ENCODE results near the gene NRP1.
"Not testable (repeated sequence)": the region's sequence is repeated elsewhere in the genome, so short reads cannot be mapped to it uniquely, and the experiment has no call there.

Gene NRP1

DNA sequence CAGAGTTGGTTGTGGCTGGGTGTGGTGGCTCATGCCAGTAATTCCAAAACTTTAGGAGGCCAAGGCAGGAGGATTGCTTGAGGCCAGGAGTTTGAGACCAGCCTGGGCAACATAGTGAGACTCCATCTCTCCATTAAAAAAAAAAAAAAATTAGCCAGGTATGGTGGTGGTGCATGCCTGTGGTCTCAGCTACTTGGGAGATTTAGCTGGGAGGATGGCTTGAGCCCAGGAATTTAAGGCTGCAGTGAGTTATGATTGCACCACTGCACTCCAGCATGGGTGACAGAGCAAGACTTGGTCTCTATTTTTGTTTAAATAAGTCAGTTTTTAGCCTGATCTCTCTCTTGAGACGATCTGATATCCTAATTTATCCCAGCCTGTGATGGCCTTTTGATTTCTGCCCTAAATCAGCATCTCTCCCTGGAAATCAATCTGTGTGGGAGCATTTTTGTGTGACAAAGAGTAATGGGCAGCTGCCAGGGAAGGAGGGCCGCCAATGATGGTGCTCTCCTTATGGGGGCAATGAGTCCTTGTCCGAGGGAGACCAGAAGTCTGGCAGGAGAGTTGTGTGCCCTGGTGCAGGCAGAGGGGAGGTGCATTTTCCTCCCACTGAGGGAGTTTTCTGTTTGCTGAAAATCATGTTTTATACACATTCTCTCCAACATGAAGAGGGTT is 111.0 kb downstream of the NRP1 start:
- H3K27me3 ChIP-seq (replicated peaks in 2 of 5; ENCODE audit: control insufficient read depth in 4 of 5, insufficient read depth in 5 of 5, low read length in 4 of 5): no peaks in the 10 kb centered on the region
- no peak for DNase-seq
- H3K36me3 ChIP-seq (ENCODE audit: control insufficient read depth in 4 of 4, insufficient read depth in 4 of 4, low read length in 3 of 4): no peaks in the 10 kb centered on the region
- no peak overlapping the region for H3K27ac ChIP-seq (ENCODE audit: insufficient read depth in 1 of 2, low read depth in 1 of 2, low read length in 2 of 2, poor library complexity in 1 of 2, severe bottlenecking in 2 of 2)
- H3K4me3 ChIP-seq (ENCODE audit: control insufficient read depth in 1 of 7, extremely low read depth in 1 of 7, insufficient read depth in 4 of 7, low read depth in 2 of 7, low read length in 6 of 7): no peak overlapping the region
- ChIA-PET POLR2A (no interaction called here), CTCF (interaction anchor here (0.6 kb wide), 1 partner anchor 62 kb away, joined by 3 read pairs; no protein-coding TSS in a partner anchor)
- WGBS (ENCODE audit: insufficient coverage): no CpG with 5 or more reads among the region's 3 CpGs
- H3K4me1 ChIP-seq (ENCODE audit: control extremely low read depth in 1 of 4, control insufficient read depth in 4 of 4, insufficient read depth in 4 of 4, low read length in 3 of 4): peaks cover 0 to 5% (median 4%) of the 10 kb centered on the region in 4 experiments
- H3K9me3 ChIP-seq (ENCODE audit: control extremely low read depth in 1 of 5, control insufficient read depth in 4 of 5, insufficient read depth in 2 of 5, low read depth in 1 of 5, low read length in 4 of 5): no peaks in the 10 kb centered on the region

- CTCF ChIA-PET; H3K36me3 ChIP-seq (ENCODE audit: control insufficient read depth in 4 of 4, insufficient read depth in 4 of 4, low read length in 3 of 4); H3K27ac ChIP-seq (ENCODE audit: insufficient read depth in 1 of 2, low read depth in 1 of 2, low read length in 2 of 2, poor library complexity in 1 of 2, severe bottlenecking in 2 of 2); DNase-seq; POLR2A ChIA-PET; H3K4me3 ChIP-seq (ENCODE audit: control insufficient read depth in 1 of 7, extremely low read depth in 1 of 7, insufficient read depth in 4 of 7, low read depth in 2 of 7, low read length in 6 of 7); H3K4me1 ChIP-seq (ENCODE audit: control extremely low read depth in 1 of 4, control insufficient read depth in 4 of 4, insufficient read depth in 4 of 4, low read length in 3 of 4); H3K27me3 ChIP-seq (replicated peaks in 2 of 5; ENCODE audit: control insufficient read depth in 4 of 5, insufficient read depth in 5 of 5, low read length in 4 of 5); H3K9me3 ChIP-seq (ENCODE audit: control extremely low read depth in 1 of 5, control insufficient read depth in 4 of 5, insufficient read depth in 2 of 5, low read depth in 1 of 5, low read length in 4 of 5): not testable (repeated sequence)
- 98% methylated on average over 6 of the region's 9 CpGs for WGBS (ENCODE audit: insufficient coverage)
Observed at GRCh38 chr10:33222304-33222703, 112.2 kb downstream of the NRP1 start.

GRCh38 chr10:33217854-33218253 is 116.6 kb downstream of the NRP1 start:
- ChIA-PET CTCF (no interaction called here), POLR2A (no interaction called here)
- 98% methylated on average over 4 of the region's 4 CpGs for WGBS (ENCODE audit: insufficient coverage)
- DNase-seq: no peak
- Histone ChIP-seq H3K27me3 (replicated peaks in 2 of 5; ENCODE audit: control insufficient read depth in 4 of 5, insufficient read depth in 5 of 5, low read length in 4 of 5) (peaks cover 0 to 2% (median 0%) of the 10 kb centered on the region in 5 experiments), H3K4me1 (ENCODE audit: control extremely low read depth in 1 of 4, control insufficient read depth in 4 of 4, insufficient read depth in 4 of 4, low read length in 3 of 4) (no peaks in the 10 kb centered on the region), H3K4me3 (ENCODE audit: control insufficient read depth in 1 of 7, extremely low read depth in 1 of 7, insufficient read depth in 4 of 7, low read depth in 2 of 7, low read length in 6 of 7) (no peak overlapping the region), H3K36me3 (ENCODE audit: control insufficient read depth in 4 of 4, insufficient read depth in 4 of 4, low read length in 3 of 4) (no peaks in the 10 kb centered on the region), H3K9me3 (ENCODE audit: control extremely low read depth in 1 of 5, control insufficient read depth in 4 of 5, insufficient read depth in 2 of 5, low read depth in 1 of 5, low read length in 4 of 5) (no peaks in the 10 kb centered on the region), H3K27ac (ENCODE audit: insufficient read depth in 1 of 2, low read depth in 1 of 2, low read length in 2 of 2, poor library complexity in 1 of 2, severe bottlenecking in 2 of 2) (no peak overlapping the region)

- 100% methylated on average over 3 of the region's 5 CpGs for WGBS (ENCODE audit: insufficient coverage)
- no peak for DNase-seq
- Histone ChIP-seq H3K4me1 (ENCODE audit: control extremely low read depth in 1 of 4, control insufficient read depth in 4 of 4, insufficient read depth in 4 of 4, low read length in 3 of 4) (no peaks in the 10 kb centered on the region), H3K4me3 (ENCODE audit: control insufficient read depth in 1 of 7, extremely low read depth in 1 of 7, insufficient read depth in 4 of 7, low read depth in 2 of 7, low read length in 6 of 7) (no peak overlapping the region), H3K36me3 (ENCODE audit: control insufficient read depth in 4 of 4, insufficient read depth in 4 of 4, low read length in 3 of 4) (no peaks in the 10 kb centered on the region), H3K27me3 (replicated peaks in 2 of 5; ENCODE audit: control insufficient read depth in 4 of 5, insufficient read depth in 5 of 5, low read length in 4 of 5) (peaks cover 0 to 2% (median 0%) of the 10 kb centered on the region in 5 experiments), H3K27ac (ENCODE audit: insufficient read depth in 1 of 2, low read depth in 1 of 2, low read length in 2 of 2, poor library complexity in 1 of 2, severe bottlenecking in 2 of 2) (no peak overlapping the region), H3K9me3 (ENCODE audit: control extremely low read depth in 1 of 5, control insufficient read depth in 4 of 5, insufficient read depth in 2 of 5, low read depth in 1 of 5, low read length in 4 of 5) (no peaks in the 10 kb centered on the region)
- ChIA-PET CTCF (interaction anchor here (0.9 to 1.0 kb wide), 2 partner anchors 23 kb away, joined by 3 read pairs; no protein-coding TSS in a partner anchor), POLR2A (no interaction called here)
Observed at GRCh38 chr10:33216661-33217427, 117.6 kb downstream of the NRP1 start.

- Histone ChIP-seq H3K36me3 (ENCODE audit: control insufficient read depth in 4 of 4, insufficient read depth in 4 of 4, low read length in 3 of 4) (no peaks in the 10 kb centered on the region), H3K9me3 (ENCODE audit: control extremely low read depth in 1 of 5, control insufficient read depth in 4 of 5, insufficient read depth in 2 of 5, low read depth in 1 of 5, low read length in 4 of 5) (no peaks in the 10 kb centered on the region), H3K27me3 (replicated peaks in 2 of 5; ENCODE audit: control insufficient read depth in 4 of 5, insufficient read depth in 5 of 5, low read length in 4 of 5) (peaks cover 0 to 2% (median 0%) of the 10 kb centered on the region in 5 experiments), H3K27ac (ENCODE audit: insufficient read depth in 1 of 2, low read depth in 1 of 2, low read length in 2 of 2, poor library complexity in 1 of 2, severe bottlenecking in 2 of 2) (no peak overlapping the region), H3K4me1 (ENCODE audit: control extremely low read depth in 1 of 4, control insufficient read depth in 4 of 4, insufficient read depth in 4 of 4, low read length in 3 of 4) (peaks cover 0 to 6% (median 1%) of the 10 kb centered on the region in 4 experiments), H3K4me3 (ENCODE audit: control insufficient read depth in 1 of 7, extremely low read depth in 1 of 7, insufficient read depth in 4 of 7, low read depth in 2 of 7, low read length in 6 of 7) (no peak overlapping the region)
- CTCF ChIA-PET: interaction anchor here (0.9 kb wide), 1 partner anchor 22 kb away, joined by 3 read pairs; no protein-coding TSS in a partner anchor
- no peak for DNase-seq
- POLR2A ChIA-PET: no interaction called here
- WGBS (ENCODE audit: insufficient coverage): 97% methylated on average over 3 of the region's 3 CpGs
Observed at GRCh38 chr10:33215635-33216034, 118.8 kb downstream of the NRP1 start.

DNA sequence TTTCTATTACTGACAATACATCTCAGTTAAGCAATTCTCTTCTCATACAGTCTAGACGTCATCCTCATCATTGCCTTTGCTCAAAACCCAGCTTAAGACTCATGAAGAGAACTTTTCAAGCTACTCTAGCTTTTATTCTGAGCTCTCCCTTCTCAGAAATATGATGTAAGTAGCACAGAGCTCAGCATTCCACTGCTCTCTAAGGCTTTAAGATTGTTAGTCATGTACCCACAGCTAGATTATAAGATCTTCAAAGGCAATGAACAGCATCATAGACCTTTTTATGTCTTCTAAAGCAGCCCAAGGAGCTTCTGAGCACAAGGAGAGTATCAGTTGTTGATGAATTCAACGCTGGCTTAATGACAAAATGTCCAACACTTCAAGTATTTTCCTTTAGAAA is 119.3 kb downstream of the NRP1 start:
- Histone ChIP-seq H3K4me3 (ENCODE audit: control insufficient read depth in 1 of 7, extremely low read depth in 1 of 7, insufficient read depth in 4 of 7, low read depth in 2 of 7, low read length in 6 of 7) (no peak overlapping the region), H3K36me3 (ENCODE audit: control insufficient read depth in 4 of 4, insufficient read depth in 4 of 4, low read length in 3 of 4) (no peaks in the 10 kb centered on the region), H3K4me1 (ENCODE audit: control extremely low read depth in 1 of 4, control insufficient read depth in 4 of 4, insufficient read depth in 4 of 4, low read length in 3 of 4) (peaks cover 0 to 6% (median 1%) of the 10 kb centered on the region in 4 experiments), H3K9me3 (ENCODE audit: control extremely low read depth in 1 of 5, control insufficient read depth in 4 of 5, insufficient read depth in 2 of 5, low read depth in 1 of 5, low read length in 4 of 5) (no peaks in the 10 kb centered on the region), H3K27me3 (replicated peaks in 2 of 5; ENCODE audit: control insufficient read depth in 4 of 5, insufficient read depth in 5 of 5, low read length in 4 of 5) (peaks cover 0 to 2% (median 0%) of the 10 kb centered on the region in 5 experiments), H3K27ac (ENCODE audit: insufficient read depth in 1 of 2, low read depth in 1 of 2, low read length in 2 of 2, poor library complexity in 1 of 2, severe bottlenecking in 2 of 2) (no peak overlapping the region)
- WGBS (ENCODE audit: insufficient coverage): 100% methylated on average over 2 of the region's 2 CpGs
- ChIA-PET POLR2A (no interaction called here), CTCF (interaction anchor here (0.9 kb wide), 1 partner anchor 21 kb away, joined by 3 read pairs; no protein-coding TSS in a partner anchor)
- DNase-seq: no peak

DNA sequence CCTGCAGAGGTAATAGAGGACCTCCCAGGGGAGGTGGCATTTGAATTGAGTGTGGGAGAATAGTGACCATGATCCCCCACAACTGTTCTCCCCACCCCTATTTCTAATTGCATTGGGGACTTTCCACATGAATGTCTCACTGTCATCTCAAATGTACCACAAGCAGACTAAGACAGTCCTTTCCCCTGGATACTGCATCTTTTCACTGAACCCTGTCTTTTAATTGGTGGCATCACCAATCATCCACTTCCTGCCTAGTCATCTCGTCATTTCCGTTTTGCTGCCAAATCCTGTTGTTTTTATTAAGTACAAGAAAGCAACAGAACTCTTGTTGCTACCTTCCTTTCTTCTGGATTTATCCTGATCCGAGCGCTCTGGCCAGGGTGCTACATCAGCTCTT is 120.3 kb downstream of the NRP1 start:
- ChIA-PET CTCF (no interaction called here), POLR2A (no interaction called here)
- Histone ChIP-seq H3K36me3 (ENCODE audit: control insufficient read depth in 4 of 4, insufficient read depth in 4 of 4, low read length in 3 of 4) (no peaks in the 10 kb centered on the region), H3K4me3 (ENCODE audit: control insufficient read depth in 1 of 7, extremely low read depth in 1 of 7, insufficient read depth in 4 of 7, low read depth in 2 of 7, low read length in 6 of 7) (no peak overlapping the region), H3K9me3 (ENCODE audit: control extremely low read depth in 1 of 5, control insufficient read depth in 4 of 5, insufficient read depth in 2 of 5, low read depth in 1 of 5, low read length in 4 of 5) (no peaks in the 10 kb centered on the region), H3K27ac (ENCODE audit: insufficient read depth in 1 of 2, low read depth in 1 of 2, low read length in 2 of 2, poor library complexity in 1 of 2, severe bottlenecking in 2 of 2) (no peak overlapping the region), H3K27me3 (replicated peaks in 2 of 5; ENCODE audit: control insufficient read depth in 4 of 5, insufficient read depth in 5 of 5, low read length in 4 of 5) (peaks cover 0 to 2% (median 0%) of the 10 kb centered on the region in 5 experiments), H3K4me1 (ENCODE audit: control extremely low read depth in 1 of 4, control insufficient read depth in 4 of 4, insufficient read depth in 4 of 4, low read length in 3 of 4) (peaks cover 0 to 6% (median 1%) of the 10 kb centered on the region in 4 experiments)
- peak in 2 of 3 donors; percentile 5 to 35 for DNase-seq
- WGBS (ENCODE audit: insufficient coverage): 88% methylated on average over 4 of the region's 4 CpGs

Measured in common myeloid progenitor, CD34-positive (primary cell).